ENCODE data around the gene MAPKAP1.

MAPKAP1 gene

DNA sequence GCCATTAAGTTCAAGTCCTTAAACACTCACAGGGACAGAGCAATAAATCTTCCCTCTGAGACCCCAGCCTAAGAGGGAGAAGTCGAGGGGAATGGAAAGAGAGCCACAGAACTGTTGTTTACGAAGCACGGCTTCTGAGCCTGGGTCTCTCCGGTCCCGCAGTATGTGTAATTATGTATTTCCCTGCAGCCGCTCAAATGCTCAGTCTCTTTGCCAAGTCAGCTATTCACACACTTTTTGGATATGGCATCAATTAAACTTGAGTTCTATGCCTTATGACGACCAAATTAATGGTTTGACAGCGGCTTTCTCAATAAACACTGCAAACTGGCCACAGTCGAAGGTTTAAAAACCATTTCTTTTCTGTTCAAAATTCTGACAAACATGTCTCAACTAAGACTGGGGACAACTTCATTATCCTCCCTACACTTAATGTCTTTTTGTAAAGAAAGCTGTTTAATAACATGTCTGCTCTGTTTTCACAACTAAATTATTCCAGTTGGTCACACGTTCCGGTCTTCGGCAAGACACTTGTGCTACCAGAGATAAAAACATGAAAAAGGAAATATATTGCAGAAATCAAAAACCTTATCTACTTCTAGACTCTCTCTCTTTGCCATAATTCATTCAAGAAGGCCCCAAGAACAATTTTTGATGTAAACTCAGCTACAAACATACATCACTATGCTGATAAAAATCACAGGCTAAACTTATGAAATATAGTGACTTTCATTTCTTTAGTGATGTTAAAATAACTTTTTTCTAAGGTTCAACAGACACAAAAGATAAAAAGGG is 242.2 kb downstream of the MAPKAP1 start:
- in situ Hi-C loops (cut with HindIII; ENCODE audit: low pct_ligation_motif_present, low pct_unique_long_range_greater_than_20kb, low sequenced_read_pairs), result no loop called here
- no peak for DNase-seq

GRCh38 chr9:125463926-125464325 is 243.1 kb downstream of the MAPKAP1 start:
- DNase-seq, result no peak
- in situ Hi-C loops (cut with HindIII; ENCODE audit: low pct_ligation_motif_present, low pct_unique_long_range_greater_than_20kb, low sequenced_read_pairs), result no loop called here

- DNase-seq, result no peak
- in situ Hi-C loops (cut with HindIII; ENCODE audit: low pct_ligation_motif_present, low pct_unique_long_range_greater_than_20kb, low sequenced_read_pairs), result no loop called here
These were observed 244.1 kb downstream of the MAPKAP1 start for GRCh38 chr9:125462861-125463291.

DNA sequence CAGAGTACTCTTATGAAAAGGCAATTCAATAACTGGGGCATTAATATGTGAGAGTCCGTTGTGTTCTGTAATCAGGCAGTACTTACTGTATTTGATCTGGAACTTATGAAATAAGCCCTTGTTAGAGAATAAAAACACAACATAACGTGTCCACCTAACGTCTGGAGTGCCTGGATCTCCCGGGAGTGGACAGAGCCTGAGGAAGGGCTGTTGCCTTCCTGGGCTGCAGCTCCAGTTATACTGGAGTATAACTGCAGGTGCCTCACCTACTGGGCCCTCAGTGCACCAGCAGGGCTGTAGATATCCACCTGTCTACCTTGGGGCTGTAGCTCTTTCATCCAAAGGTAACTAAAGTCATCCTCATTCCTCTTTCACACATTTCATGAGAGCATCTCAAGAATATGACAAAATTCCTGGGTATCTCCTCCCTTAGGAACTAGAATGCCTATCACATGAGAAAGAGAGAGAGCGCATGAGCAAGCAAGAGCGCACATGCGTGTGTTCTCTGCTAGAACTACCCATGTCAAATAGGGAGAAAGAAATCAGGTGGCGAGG is 245.3 kb downstream of the MAPKAP1 start:
- no peak for DNase-seq
- in situ Hi-C loops (cut with HindIII; ENCODE audit: low pct_ligation_motif_present, low pct_unique_long_range_greater_than_20kb, low sequenced_read_pairs), result no loop called here

GRCh38 chr9:125460883-125461635 is 245.9 kb downstream of the MAPKAP1 start:
- DNase-seq, result no peak
- in situ Hi-C loops (cut with HindIII; ENCODE audit: low pct_ligation_motif_present, low pct_unique_long_range_greater_than_20kb, low sequenced_read_pairs), result no loop called here

GRCh38 chr9:125460346-125460745 is 246.7 kb downstream of the MAPKAP1 start:
- in situ Hi-C loops (cut with HindIII; ENCODE audit: low pct_ligation_motif_present, low pct_unique_long_range_greater_than_20kb, low sequenced_read_pairs), result no loop called here
- DNase-seq, result no peak

GRCh38 chr9:125457357-125457756 is 249.7 kb downstream of the MAPKAP1 start:
- no peak for DNase-seq
- in situ Hi-C loops (cut with HindIII; ENCODE audit: low pct_ligation_motif_present, low pct_unique_long_range_greater_than_20kb, low sequenced_read_pairs), result no loop called here

DNA sequence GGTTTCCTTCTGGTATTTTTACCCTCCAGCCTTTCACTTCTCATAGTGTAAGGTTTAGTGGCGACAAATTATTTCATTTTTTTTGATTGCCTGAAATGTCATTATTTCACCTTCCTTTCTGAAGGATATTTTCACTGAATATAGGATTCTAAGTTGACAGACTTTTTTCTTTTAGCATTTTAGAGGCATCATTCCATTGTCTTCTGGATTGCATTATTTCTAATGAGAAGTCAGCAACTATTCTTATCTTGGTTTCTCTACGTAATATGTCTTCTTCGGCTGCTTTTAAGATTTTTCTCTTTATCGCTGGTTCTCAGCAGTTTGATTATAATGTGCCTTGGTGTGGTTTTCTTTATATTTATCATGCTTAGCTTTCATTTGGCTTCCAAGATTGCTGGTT is 251.1 kb downstream of the MAPKAP1 start:
- in situ Hi-C loops (cut with HindIII; ENCODE audit: low pct_ligation_motif_present, low pct_unique_long_range_greater_than_20kb, low sequenced_read_pairs), result no loop called here
- no peak for DNase-seq

DNA sequence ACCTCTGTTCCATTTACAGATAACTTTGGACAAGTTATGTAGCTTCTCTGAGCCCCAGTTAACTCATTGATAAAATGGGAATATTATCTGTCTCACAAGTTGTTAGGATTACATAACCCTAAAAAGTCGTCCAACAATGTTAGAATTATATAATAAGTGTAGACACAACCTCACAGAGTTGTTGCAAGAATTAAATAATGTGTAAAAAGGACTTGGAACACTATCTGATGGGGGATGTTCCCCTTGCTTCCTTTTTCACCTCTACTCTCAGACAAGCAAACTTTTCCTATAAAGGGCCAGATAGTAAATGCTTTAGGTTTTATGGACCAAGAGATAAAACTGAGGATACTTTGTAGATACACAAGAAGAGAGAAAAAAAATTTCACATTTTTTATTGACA is 251.9 kb downstream of the MAPKAP1 start:
- in situ Hi-C loops (cut with HindIII; ENCODE audit: low pct_ligation_motif_present, low pct_unique_long_range_greater_than_20kb, low sequenced_read_pairs), result no loop called here
- DNase-seq, result no peak

GRCh38 chr9:125447202-125447802 is 259.7 kb downstream of the MAPKAP1 start:
- in situ Hi-C loops (cut with HindIII; ENCODE audit: low pct_ligation_motif_present, low pct_unique_long_range_greater_than_20kb, low sequenced_read_pairs), result no loop called here
- no peak for DNase-seq

GRCh38 chr9:125446561-125447094 is 260.4 kb downstream of the MAPKAP1 start:
- in situ Hi-C loops (cut with HindIII; ENCODE audit: low pct_ligation_motif_present, low pct_unique_long_range_greater_than_20kb, low sequenced_read_pairs), result no loop called here
- no peak for DNase-seq

DNA sequence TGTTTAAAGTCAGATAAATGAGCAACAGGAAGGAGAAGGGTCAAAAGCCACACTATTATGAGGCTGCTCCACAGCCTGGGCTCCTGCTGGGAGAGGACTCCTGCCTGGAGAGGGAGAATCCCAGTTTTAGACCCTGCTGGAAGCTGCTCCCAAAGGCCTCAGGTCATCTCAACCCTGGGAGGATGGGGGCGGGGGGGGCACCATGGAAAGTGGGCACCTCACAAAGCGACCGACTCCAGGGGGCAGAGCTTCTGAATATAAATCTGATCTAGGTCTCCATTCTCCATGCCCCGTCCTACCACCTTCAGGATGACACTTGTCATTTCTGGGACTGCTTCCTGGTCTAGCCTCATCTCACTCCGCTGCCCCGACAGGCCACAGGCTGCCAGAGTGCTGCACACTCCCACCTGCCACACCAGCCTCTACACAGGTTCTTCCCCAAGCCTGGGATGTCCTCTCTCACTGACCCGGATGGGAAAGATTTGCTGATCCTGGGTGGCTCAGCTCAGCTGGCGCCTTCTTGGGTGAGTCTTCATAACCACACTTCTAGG is 262.0 kb downstream of the MAPKAP1 start:
- no peak for DNase-seq
- in situ Hi-C loops (cut with HindIII; ENCODE audit: low pct_ligation_motif_present, low pct_unique_long_range_greater_than_20kb, low sequenced_read_pairs), result no loop called here

DNA sequence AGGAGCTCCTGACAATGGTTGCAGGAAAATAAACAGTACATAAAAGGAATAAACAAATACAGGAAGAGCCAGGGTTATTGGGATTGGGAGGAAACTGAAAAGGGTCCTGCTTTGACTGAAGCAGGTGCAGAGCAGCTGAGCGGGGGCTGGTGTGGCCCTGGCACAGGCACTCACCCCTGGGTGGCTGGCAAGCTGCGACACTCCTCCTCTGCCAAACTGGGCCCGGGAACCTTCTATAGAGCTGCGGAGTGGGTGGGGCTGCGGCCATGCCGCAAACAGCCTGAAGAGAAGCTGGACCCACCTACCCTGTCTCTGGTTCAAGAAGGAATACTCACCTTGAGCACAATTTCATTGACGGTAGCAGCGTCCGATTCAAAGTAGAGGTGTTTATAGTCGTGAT is 262.8 kb downstream of the MAPKAP1 start:
- in situ Hi-C loops (cut with HindIII; ENCODE audit: low pct_ligation_motif_present, low pct_unique_long_range_greater_than_20kb, low sequenced_read_pairs), result no loop called here
- DNase-seq, result no peak

DNA sequence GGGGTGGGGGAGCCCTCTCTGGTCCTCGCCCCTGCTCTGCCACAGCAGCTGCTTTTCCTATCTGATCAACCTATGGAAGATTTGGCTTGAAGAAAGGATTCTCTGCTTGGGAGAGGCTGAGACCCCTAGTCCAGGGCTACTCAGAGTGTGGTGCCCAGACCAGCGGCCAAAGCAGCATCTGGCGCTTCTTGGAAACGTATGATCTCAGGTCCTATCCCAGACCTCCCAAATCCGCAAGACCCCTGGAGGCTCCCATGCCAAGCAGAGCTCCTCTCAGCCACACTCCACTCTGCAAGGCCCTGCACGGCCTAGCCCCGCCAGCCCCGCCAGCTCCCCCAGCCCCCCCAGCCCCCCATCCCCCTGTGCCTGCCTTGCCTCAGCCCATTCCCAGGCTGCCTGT is 263.6 kb downstream of the MAPKAP1 start:
- in situ Hi-C loops (cut with HindIII; ENCODE audit: low pct_ligation_motif_present, low pct_unique_long_range_greater_than_20kb, low sequenced_read_pairs), result no loop called here
- DNase-seq, result no peak

GRCh38 chr9:125442452-125442851 is 264.6 kb downstream of the MAPKAP1 start:
- in situ Hi-C loops (cut with HindIII; ENCODE audit: low pct_ligation_motif_present, low pct_unique_long_range_greater_than_20kb, low sequenced_read_pairs), result no loop called here
- DNase-seq, result no peak

GRCh38 chr9:125440411-125440810 is 266.6 kb downstream of the MAPKAP1 start:
- no peak for DNase-seq
- in situ Hi-C loops (cut with HindIII; ENCODE audit: low pct_ligation_motif_present, low pct_unique_long_range_greater_than_20kb, low sequenced_read_pairs), result no loop called here

DNA sequence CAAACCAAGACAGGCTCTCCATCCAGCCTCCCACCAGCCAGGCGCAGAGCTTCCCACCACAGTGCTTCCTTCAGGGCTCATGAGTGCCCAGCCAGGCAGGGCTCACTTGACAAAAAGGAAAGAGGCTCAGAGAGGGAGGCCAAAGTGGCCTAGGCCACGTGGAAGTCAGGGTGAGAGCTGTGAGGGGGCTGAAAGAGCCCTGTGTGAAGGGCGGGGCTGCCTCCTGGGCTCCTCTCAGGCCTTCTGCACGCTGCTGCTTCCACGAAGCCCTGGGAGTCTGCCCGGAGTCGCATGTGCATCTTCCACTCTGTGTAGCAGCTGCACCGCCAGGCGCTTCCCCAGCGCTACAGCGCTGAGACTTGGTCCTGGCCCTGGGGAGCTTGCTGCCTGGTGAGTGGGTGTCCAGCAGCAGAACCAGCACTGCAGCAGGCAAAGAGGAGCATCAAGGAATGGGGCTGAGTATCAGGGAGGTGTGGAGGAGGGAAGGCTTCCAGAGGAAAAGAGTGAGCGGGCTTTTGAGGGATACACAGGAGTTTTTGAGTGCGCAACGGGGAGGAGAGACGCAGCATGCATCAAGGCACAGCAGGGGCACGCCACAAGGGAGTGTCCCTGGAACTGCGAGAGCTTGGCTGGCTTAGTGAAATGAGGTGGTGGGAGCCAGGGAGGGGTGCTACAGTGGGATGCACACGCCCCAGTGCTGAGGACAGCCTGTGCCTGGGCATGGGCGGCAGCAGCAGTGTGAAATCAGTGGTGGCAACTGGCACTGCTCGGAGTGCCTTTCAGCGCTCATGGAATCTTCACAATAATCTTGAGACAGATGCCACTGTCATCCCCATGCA is 267.4 kb downstream of the MAPKAP1 start:
- in situ Hi-C loops (cut with HindIII; ENCODE audit: low pct_ligation_motif_present, low pct_unique_long_range_greater_than_20kb, low sequenced_read_pairs), result no loop called here
- DNase-seq, result no peak

Data from ACHN (cell line).